Esophagus (tissue), 2 donors: ENCODE results near the gene PILRA. TPM values are rescaled to one million over a fixed set of nuclear protein-coding genes. Genes with fewer than 3 reads are reported as not detected.

ENCODE experiments used
- H3K27ac ChIP-seq, 2 donors: one replicate each; pipeline ENCODE4 v1.5.1; 2013; ENCODE audit warnings: low read depth in 2 of 2, mild to moderate bottlenecking in 2 of 2, inconsistent platforms in 1 of 2, low read length in 1 of 2, moderate library complexity in 1 of 2
- H3K27me3 ChIP-seq, 2 donors: one replicate each; pipeline ENCODE4 v1.6.1; 2013; ENCODE audit warnings: low read length in 2 of 2, control low read depth in 1 of 2, mild to moderate bottlenecking in 1 of 2; ENCODE audit not compliant: insufficient read depth in 2 of 2, control insufficient read depth in 1 of 2
- H3K36me3 ChIP-seq, 2 donors: one replicate each; pipeline ENCODE4 v1.6.1; 2013; ENCODE audit warnings: low read length in 1 of 2; ENCODE audit not compliant: control insufficient read depth in 2 of 2, insufficient read depth in 2 of 2
- H3K4me1 ChIP-seq, 2 donors: one replicate each; pipeline ENCODE4 v1.6.1; 2013; ENCODE audit warnings: low read length in 1 of 2; ENCODE audit not compliant: control insufficient read depth in 2 of 2, insufficient read depth in 2 of 2
- H3K4me3 ChIP-seq, 2 donors: one replicate each; pipeline ENCODE4 v1.5.1; 2013; ENCODE audit warnings: low read length in 2 of 2, mild to moderate bottlenecking in 2 of 2, low read depth in 1 of 2, moderate library complexity in 1 of 2
- H3K9me3 ChIP-seq, 2 donors: one replicate each; pipeline ENCODE4 v1.6.1; 2013; ENCODE audit warnings: mild to moderate bottlenecking in 2 of 2, low read depth in 1 of 2, low read length in 1 of 2, moderate library complexity in 1 of 2; ENCODE audit not compliant: control insufficient read depth in 2 of 2, insufficient read depth in 1 of 2
- WGBS, 2 donors: extraction: QIAGEN DNeasy Blood & Tissue Kit; methylation state at CpG; one replicate each; pipeline ENCODE4 v1.1.7; 2013; 5-methylcytosine and 5-hydroxymethylcytosine counted together
- polyA plus RNA-seq, 2 donors: library from polyadenylated mRNA; stranded (reverse); fragments of 200-250 nt; gene quantifications; one replicate each; pipeline ENCODE4 v1.2.3, GENCODE V29; 2013
- donor health status: healthy with polysubstance abuse.
- donor health status: Bipolar disorder and iron deficiency.

Gene PILRA
- polyA plus RNA-seq, 2 donors = 0.85 to 1.7 TPM

- 86 to 87% methylated on average over 1 of the region's 1 CpG for WGBS, 2 donors
- H3K27me3 ChIP-seq = no peaks in the 10 kb centered on the region
- no peaks in the 10 kb centered on the region for H3K9me3 ChIP-seq
- no peak overlapping the region for H3K27ac ChIP-seq
- no peak overlapping the region for H3K4me3 ChIP-seq
- no peaks in the 10 kb centered on the region for H3K4me1 ChIP-seq
- no peaks in the 10 kb centered on the region for H3K36me3 ChIP-seq
Observed at GRCh38 chr7:100418930-100419659, 45.8 kb downstream of the PILRA start.

- no peaks in the 10 kb centered on the region for H3K9me3 ChIP-seq
- no peaks in the 10 kb centered on the region for H3K36me3 ChIP-seq
- 65 to 72% methylated on average over 1 of the region's 1 CpG for WGBS, 2 donors
- H3K27ac ChIP-seq = no peak overlapping the region
- no peaks in the 10 kb centered on the region for H3K4me1 ChIP-seq
- no peak overlapping the region for H3K4me3 ChIP-seq
- H3K27me3 ChIP-seq = no peaks in the 10 kb centered on the region
Observed at GRCh38 chr7:100419660-100420226, 46.5 kb downstream of the PILRA start.

DNA sequence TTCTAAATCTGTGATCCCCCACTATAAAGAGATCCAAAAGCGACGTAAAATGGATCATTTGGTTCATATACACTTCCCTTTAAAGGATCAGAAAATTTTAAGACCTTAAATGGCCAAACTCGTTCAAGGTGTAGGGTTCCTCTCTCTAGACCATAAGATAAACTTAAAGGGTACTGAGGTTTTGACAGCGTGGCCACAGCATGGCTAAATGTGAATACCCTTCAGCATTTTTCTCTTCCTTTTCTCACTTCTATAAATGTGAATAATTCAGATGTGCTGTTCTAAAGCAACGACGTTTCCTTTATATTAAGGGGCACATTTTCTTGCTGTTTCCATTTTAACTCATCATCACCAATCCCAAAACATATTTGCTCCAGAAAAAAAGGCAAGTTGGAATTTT, 50.0 kb downstream of the PILRA start:
- H3K36me3 ChIP-seq = no peaks in the 10 kb centered on the region
- H3K4me3 ChIP-seq = no peak overlapping the region
- no peaks in the 10 kb centered on the region for H3K9me3 ChIP-seq
- H3K27me3 ChIP-seq = no peaks in the 10 kb centered on the region
- WGBS, 2 donors = 84 to 89% methylated on average over 6 of the region's 6 CpGs
- H3K4me1 ChIP-seq = peaks cover 0 to 3% of the 10 kb centered on the region in 2 donors
- H3K27ac ChIP-seq = no peak overlapping the region

DNA sequence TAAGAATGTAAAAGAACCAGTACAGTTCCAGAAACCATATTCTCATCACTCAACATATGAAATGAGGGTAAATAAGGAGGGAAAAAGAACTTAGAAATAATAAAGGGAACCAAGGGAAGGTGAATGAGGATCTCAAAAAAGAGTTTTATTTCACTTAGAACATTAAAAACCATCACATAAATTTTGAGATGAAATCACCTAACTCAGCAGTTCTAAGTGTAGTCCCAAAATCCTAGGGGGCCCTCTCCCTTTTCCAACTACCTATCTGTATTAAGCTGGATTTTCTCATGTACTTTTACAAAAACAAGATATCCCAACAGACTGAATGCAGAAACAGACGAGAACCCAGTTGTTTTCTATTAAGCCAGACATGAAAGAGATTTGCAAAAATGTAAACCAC, 52.1 kb downstream of the PILRA start:
- H3K9me3 ChIP-seq = no peaks in the 10 kb centered on the region
- H3K4me1 ChIP-seq = peaks cover 0 to 3% of the 10 kb centered on the region in 2 donors
- no peak overlapping the region for H3K27ac ChIP-seq
- no peaks in the 10 kb centered on the region for H3K27me3 ChIP-seq
- WGBS, 2 donors = 60 to 66% methylated on average over 1 of the region's 1 CpG
- no peak overlapping the region for H3K4me3 ChIP-seq
- H3K36me3 ChIP-seq = no peaks in the 10 kb centered on the region

- no peaks in the 10 kb centered on the region for H3K36me3 ChIP-seq
- H3K9me3 ChIP-seq = no peaks in the 10 kb centered on the region
- H3K4me3 ChIP-seq = no peak overlapping the region
- no peak overlapping the region for H3K27ac ChIP-seq
- H3K4me1 ChIP-seq = peaks cover 8 to 13% of the 10 kb centered on the region in 2 donors
- no peaks in the 10 kb centered on the region for H3K27me3 ChIP-seq
Observed at GRCh38 chr7:100426516-100426915, 53.2 kb downstream of the PILRA start.

DNA sequence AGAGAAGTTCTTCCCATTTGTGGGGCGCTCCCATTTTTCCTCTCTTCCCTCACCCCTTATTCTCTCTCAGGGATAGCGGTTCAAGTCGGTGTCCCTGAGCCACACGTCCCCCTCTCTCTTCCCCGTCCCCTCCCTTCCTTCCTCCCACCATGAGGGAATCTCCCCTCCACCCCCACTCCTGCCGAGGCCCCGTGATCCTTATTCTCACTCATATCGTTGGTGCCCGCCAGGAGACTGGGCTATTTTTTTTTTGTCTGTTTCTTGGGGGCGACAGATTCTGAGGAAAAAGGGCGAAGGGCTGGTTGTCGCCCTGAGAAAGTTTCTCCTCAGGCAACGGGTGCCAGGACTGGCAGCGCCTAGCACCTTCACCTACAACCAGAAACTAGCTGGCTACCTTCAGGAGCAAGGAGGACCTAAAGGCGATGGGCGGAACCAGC, 54.5 kb downstream of the PILRA start:
- WGBS, 2 donors = 55 to 57% methylated on average over 16 of the region's 16 CpGs
- no peaks in the 10 kb centered on the region for H3K9me3 ChIP-seq
- peaks cover 8 to 16% of the 10 kb centered on the region in 2 donors for H3K4me1 ChIP-seq
- H3K36me3 ChIP-seq = peaks cover 0 to under 1% of the 10 kb centered on the region in 2 donors
- peak overlapping the region; percentile 65 to 84 for H3K4me3 ChIP-seq
- H3K27me3 ChIP-seq = no peaks in the 10 kb centered on the region
- peak overlapping the region in 1 of 2 donors; percentile 100 for H3K27ac ChIP-seq

DNA sequence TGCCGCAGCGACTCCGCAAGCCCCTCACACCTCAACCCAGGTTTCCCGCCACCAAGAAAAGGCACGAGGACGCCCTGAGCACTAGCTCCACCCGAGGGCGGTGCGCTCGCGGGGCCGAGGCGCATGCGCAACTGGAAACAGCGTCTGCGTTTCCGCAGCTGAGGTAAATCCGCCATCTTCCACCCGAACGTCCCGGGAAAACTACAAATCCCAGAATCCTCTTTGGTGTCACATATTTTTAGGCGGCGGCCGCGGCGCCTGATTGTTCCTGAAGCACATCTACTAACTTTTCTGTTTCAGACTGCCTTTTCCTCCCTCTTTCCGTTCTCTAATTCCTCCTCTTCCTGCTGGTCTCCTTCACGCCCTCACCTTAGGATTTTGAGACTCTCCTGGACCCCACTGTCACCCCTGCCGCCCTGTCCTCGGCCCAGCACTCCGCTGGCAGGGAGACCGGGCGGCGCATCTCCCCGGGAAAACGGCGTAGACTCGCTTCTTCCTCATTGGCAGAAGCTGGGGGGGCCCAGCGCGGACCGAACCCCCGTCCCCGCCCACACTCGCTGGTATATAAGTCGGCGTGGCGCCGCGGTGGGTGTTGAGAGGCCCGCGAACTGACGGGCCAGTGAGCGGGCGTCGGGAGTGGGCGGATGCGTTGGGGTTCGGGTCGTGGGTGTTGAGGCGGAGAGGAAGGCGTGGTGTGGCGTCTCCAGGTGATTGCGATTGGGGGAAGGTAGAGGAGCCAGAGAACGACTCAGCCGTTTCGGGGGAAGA, 55.1 kb downstream of the PILRA start, which contains the start of gene ZCWPW1:
TSS of gene ZCWPW1 (minus strand) at position 505 of the 768 bp plus-strand sequence. CDS start 8,054 bp downstream, outside the sequence.
- no peaks in the 10 kb centered on the region for H3K9me3 ChIP-seq
- H3K27ac ChIP-seq = peak within 1 kb of the TSS; percentile 95 to 100
- peaks cover 0 to 7% of the 10 kb centered on the region in 2 donors for H3K36me3 ChIP-seq
- H3K4me3 ChIP-seq = peak within 1 kb of the TSS; percentile 84 to 90
- H3K4me1 ChIP-seq = peaks cover 11 to 18% of the 10 kb centered on the region in 2 donors
- WGBS, 2 donors = 1% methylated on average over 64 to 66 of the region's 66 CpGs
- H3K27me3 ChIP-seq = no peaks in the 10 kb centered on the region

- Histone ChIP-seq H3K36me3 (peaks cover 5 to 14% of the 10 kb centered on the region in 2 donors), H3K4me3 (peak overlapping the region; percentile 84 to 90), H3K9me3 (no peaks in the 10 kb centered on the region), H3K4me1 (peaks cover 11 to 18% of the 10 kb centered on the region in 2 donors), H3K27me3 (no peaks in the 10 kb centered on the region), H3K27ac (peak overlapping the region; percentile 95 to 100)
- WGBS, 2 donors = 0 to 1% methylated on average over 40 of the region's 40 CpGs
Observed at GRCh38 chr7:100428967-100429636, 55.8 kb downstream of the PILRA start.
